Activated CD8-positive, alpha-beta memory T cell treated with anti-CD3 and anti-CD28 coated beads for 4 hours (primary cell): ENCODE results near the gene LSM4.
"Not testable (repeated sequence)": the region's sequence is repeated elsewhere in the genome, so short reads cannot be mapped to it uniquely, and the experiment has no call there.

Source experiments
- DNase-seq, 2 donors: peaks; one replicate each; pipeline ENCODE4 v3.0.0-alpha.2; 2020; ENCODE audit warnings: low read depth in 2 of 2

Gene LSM4

GRCh38 chr19:18322759-18323460, at the start of gene LSM4:
Gene LSM4, minus strand, starts transcription at chr19:18323076. Its CDS starts 56 bp downstream, at chr19:18323020.
- peak; percentile 99 for DNase-seq

GRCh38 chr19:18368504-18369222, 45.8 kb upstream of the LSM4 start:
- no peak for DNase-seq

DNA sequence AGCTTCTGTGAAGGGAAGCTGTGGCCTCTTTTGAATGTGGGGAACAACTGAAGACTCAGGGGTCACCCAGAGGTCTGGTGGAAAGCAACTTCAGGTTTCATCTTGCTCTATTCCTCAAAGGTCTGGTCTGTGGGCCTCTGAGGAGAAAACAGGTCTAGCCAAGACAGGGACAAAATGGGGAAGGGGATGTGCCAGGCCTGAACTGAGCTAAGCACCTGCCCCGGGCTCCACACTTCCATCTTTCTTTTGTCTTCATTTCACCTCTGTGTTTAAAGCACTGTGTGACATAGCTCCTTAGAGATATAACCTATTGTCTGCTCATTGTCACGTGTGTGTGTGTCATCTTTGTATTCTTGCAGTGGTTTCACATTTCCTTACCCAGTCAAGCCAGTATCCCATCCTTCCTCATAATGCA, 43.2 kb upstream of the LSM4 start:
- no peak for DNase-seq

DNA sequence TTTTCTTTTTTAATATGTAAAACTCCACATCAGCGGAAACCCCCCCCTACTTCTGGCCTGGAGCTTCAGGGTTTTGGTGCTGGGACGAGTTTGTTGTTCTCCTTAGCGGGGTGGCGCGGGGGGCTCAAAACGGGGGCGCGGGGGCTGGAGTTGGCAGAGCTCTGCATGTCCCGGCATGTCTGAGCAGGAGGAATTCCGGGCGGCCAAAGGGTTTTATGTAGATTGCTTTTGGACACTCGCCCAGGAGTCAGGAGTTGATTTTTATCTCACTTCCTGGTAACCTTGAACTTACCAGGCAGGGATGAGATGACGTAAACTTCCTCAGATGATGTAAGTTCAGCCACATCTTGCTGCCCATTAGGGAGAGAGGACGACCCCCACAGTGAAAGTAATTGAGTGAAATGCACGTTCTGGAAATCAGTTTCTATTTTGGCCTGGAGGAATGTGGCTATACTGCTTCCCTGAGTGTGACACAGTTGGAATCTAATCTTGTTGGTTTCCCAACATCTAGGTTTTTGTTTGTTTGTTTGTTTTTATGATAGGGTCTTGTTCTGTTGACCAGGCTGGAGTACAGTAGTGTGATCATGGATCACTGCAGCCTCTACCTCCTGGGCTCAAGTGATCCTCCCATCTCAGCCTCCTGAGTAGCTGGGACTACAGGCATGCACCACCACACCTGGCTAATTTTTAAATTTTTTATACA, 42.1 kb upstream of the LSM4 start:
- no peak for DNase-seq

- not testable (repeated sequence) for DNase-seq
Measured at GRCh38 chr19:18364277-18364825, 41.5 kb upstream of the LSM4 start.

GRCh38 chr19:18363787-18364186, 40.9 kb upstream of the LSM4 start:
- no peak for DNase-seq

DNA sequence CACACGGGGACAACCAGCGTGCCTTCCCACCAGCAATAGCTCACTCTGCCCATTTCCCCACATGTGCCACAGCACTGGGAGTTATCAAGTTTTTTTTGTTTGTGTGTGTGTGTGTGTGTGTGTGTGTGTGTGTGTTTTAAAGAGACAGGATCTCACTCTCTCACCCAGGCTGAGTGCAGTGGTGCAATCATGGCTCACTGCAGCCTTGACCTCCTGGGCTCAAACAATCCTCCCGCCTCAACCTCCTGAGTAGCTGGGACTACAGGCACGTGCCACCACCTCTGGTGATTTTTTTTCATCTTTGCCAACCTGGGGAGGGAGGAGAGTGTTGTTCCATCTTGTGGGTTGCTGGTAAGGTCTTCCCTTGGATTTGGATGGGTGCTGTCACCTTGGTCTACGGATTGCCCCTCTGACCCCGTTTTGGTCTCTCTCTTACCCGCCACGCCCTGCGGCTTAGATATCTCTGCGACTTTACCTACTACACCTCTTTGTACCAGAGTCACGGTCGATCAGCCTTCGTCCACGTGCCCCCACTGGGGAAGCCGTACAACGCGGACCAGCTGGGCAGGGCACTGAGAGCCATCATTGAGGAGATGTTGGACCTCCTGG, 40.2 kb upstream of the LSM4 start:
- DNase-seq: no peak

GRCh38 chr19:18361646-18362045, 38.8 kb upstream of the LSM4 start:
- DNase-seq: no peak

DNA sequence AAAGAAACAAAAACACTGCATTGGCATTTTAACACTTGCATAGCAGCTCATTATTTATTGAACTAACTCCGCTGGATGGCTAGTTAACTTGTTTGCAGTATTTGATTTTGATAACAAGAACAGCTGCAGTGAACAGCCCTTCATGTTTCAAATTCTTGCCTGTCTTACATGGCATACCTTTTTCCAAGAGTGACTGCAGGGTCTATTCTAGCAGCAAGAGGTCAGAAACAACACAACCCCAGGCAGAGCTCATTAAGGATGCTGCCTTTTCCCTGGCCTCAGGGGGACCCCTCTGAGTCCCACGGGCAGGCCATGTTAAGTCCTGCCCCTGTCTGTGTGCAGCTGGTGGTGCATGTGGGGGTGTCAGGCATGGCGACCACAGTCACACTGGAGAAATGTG, 34.2 kb upstream of the LSM4 start:
- DNase-seq: no peak

DNA sequence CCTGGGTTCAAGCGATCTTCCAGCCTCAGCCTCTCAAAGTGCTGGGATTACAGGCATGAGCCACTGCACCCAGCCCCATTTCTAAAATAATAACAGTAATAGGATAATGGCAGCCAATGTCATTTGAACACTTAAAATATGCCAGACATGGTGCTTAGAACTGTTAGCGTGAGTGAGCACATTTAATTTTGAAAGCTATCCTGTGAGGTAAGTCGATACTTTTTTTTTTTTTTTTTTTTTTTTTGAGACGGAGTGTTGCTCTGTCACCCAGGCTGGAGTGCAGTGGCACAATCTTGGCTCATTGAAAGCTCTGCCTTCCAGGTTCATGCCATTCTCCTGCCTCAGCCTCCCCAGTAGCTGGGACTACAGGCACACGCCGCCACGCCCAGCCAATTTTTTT, 31.9 kb upstream of the LSM4 start:
- not testable (repeated sequence) for DNase-seq

DNA sequence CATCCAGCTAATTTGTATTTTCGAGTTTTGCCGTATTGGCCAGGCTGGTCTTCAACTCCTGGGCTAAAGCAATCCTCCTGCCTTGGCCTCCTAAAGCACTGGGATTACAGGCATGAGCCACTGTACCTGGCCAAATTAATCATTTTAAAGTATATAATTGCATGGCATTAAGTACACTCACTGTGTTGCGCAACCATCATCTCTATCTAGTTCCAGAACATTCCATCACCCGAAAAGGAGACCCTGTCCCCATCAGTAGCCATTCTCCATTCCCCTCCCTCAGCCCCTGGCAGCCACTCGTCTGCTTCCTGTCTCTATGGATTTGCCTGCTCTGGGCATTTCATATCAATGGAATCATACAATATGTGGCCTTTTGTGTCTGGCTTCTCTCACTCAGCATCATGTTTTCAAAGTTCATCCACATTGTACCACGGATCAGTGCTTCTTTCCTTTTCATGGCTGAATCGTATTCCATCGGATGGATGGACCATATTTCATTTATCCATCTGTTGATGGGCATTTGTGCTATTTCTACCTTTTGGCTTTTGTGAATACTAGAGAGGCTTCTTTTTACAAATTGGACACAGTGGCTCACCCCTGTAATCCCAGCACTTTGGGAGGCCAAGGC, 30.6 kb upstream of the LSM4 start:
- no peak for DNase-seq

DNA sequence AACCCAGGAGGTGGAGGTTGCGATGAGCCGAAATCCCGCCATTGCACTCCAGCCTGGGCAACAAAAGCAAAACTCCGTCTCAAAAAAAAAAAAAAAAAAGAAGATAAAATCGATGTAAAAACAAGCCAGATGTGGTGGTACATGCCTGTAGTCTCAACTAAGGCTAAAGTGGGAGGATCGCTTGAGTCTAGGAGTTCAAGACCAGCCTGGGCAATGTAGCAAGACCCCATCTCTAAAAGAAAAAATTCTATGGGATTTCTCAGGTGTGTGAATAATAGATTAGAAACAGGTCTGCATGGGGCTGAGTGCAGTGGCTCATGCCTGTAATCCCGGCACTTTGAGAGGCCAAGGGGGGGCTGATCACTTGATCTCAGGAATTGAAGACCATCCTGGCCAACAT, 28.7 kb upstream of the LSM4 start:
- DNase-seq: no peak

DNA sequence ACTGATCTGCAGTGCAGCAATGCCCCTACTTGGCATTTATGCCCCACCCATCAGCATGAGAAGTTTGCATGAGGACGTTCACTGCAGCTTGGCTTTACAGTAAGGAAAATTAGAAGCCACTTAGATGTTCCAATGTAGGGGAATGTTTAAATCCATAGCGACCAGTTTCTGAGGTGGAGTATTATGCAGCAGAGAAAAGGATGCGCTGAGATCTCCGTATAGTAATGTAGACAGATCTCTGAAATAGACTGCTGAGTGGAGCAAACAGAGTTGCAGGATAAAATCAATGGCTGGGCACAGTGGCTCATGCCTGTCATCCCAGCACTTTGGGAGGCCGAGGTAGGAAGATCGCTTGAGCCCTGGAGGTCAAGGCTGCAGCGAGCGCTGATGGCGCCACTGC, 27.6 kb upstream of the LSM4 start:
- no peak for DNase-seq

DNA sequence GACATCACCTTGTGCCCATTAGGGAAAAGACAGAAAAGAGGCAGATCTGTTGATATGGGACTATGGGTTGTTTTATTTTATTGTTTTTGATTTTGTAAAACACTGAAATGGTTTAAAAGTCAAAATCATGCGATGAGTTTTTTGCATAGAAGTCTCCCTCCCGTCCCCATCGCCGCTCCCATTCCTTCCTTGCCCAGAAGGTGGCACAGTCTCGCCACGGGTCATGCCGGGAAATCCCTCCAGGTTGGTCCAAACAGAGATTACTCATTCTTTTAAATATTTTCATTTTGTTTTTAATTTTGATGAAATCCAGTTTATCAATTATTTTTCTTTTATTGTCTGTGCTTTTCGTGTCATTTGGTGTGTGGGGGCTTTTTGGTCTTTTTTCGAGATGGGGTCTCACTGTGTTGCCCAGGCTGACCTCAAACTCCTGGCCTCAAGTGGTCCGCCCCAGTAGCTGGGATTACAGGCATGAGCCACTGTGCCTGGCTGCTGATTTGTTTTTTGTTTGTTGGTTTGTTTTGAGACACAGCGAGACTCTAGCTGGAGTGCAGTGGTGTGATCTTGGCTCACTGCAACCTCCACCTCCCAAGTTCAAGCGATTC, 26.8 kb upstream of the LSM4 start:
- DNase-seq: no peak

DNA sequence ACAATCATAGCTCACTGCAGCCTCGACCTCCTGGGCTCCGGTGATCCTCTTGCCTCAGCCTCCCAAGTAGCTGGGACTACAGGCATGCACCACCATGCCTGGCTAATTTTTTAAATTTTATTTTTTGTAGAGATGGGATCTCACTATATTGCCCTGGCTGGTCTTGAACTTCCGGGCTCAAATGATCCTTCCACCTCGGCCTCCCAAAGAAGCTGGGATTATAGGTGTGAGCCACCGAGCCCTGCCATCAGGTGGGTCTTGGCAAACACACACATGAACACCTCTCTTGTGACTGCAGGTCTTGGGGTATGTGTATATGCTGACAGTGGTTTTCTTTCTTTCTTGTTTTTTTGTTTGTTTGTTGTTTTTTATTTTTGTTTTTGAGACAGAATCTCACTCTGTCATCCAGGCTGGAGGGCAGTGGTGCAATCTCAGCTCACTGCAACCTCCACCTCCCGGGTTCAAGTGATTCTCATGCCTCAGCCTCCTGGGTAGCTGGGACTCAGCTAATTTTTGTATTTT, 26.0 kb upstream of the LSM4 start:
- DNase-seq: not testable (repeated sequence)

GRCh38 chr19:18348171-18348570, 25.3 kb upstream of the LSM4 start:
- DNase-seq: no peak

GRCh38 chr19:18346091-18346490, 23.2 kb upstream of the LSM4 start:
- DNase-seq: no peak

- no peak for DNase-seq
Measured at GRCh38 chr19:18345296-18345695, 22.4 kb upstream of the LSM4 start.

- DNase-seq: no peak
Measured at GRCh38 chr19:18344582-18344950, 21.7 kb upstream of the LSM4 start.

DNA sequence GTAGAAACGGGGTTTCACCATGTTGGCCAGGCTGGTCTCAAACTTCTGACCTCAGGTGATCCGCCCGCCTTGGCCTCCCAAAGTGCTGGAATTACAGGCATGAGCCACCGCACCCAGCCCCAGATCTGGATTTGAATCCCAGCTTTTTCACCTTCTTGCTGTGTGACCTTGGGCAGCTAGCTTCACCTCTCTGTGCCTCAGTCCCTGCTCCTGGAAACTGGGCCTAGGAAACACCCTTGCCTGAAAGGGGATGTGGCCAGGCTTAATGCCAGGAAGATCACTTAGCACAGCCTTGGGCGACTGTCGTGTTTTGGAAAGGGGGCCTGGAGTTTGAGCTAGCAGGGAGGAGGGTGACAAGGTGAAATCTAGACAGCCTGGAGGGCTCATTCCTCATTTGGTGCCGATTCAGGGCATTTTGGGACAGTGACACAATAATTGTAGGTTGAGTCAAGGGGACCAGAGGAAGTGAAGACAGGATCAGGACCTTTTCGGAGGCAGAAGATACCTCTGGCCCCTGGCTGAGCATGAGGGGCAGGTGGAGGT, 19.3 kb upstream of the LSM4 start:
- DNase-seq: no peak
